Activated effector memory CD4-positive, alpha-beta T cell treated with Interleukin-2 at 50 U/mL for 16 hours (primary cell): ENCODE data around the gene MRPS7.
"Not testable (repeated sequence)": the region's sequence is repeated elsewhere in the genome, so short reads cannot be mapped to it uniquely, and the experiment has no call there.

Source experiments
- DNase-seq: peaks from one replicate; pipeline ENCODE4 v3.0.0-alpha.2; 2020

The MRPS7 gene

DNA sequence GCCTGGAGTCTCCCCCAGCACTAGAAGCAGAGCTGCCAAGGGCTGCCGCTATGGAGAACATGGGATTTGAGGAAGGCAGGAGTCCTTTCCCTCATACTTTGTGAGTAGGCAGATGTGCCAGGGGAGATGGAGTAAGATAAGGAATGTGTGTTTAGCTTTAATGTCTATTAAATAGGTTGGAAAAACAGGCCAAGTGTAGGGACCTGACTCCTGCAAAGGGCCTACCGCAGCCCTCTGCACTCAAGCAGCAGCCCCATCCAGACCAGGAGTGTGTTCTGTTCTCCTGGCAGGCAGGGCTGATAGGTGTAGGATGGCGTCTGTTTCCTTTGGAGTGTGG, 11.1 kb downstream of the MRPS7 start:
- DNase-seq: no peak

DNA sequence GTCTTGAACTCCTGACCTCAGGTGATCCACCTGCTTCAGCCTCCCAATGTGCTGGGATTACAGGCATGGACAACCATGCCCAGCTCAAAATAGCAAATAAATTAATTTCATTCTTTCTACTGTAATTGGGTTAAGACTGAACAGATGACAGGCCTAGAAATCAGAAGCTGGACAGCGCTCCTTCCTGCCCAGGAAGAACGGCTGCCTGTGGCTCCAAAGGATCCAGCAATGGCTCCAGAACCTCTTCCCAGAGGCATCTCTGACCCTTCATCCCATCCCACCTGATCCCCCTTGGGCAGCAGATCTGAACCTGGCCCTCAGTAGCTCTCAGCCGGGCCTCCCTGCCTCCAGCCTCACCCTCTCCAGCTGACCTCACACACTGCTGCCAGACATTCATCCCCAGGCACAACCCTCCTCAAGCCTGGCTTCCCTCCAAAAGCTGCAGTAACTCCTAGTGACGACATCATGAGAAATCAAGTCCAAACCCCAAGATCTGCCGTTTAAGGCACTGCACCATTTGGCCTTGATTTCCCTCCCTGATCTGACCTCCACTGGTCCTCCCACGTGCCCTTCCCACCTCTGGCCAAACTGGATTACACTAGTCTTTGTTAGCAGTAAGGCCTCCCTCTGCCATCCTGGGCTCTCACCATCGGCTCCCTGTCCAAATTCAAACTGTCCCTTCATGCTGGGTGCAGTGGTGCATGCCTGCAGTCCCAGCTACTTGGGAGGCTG, 12.5 kb downstream of the MRPS7 start:
- DNase-seq: no peak

DNA sequence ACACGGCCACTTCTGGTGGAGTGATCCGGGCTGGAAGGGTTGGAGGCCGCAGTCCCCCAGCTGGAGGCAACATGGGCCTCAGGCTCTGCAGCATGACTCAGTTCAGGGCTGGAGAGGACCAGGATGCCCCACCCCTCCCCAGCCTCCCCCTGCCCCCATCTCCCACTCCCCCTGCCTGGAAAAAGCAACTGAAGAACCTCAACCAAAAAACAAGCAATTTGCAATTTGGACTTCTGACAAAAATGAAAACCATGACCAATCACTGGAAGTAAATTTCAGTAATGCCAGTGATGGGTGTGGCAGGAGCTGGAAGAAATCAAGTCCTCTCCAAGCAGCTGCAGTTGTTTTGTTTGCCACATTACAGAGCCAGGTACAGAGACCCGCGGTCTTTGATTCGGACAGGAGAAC, 16.0 kb downstream of the MRPS7 start:
- no peak for DNase-seq

DNA sequence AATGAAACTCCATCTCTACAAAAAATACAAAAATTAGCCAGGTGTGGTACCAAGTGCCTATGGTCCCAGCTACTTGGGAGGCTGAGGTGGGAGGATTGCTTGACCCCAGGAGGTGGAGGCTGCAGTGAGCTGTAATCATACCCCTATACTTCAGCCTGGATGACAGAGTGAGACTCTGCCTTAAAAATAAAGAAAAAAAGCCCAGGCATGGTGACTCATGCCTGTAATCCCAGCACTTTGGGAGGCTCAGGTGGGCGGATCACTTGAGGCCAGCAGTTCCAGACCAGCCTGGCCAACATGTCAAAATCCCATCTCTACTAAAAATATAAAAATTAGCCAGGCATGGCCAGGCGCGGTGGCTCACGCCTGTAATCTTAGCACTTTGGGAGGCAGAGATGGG, 18.5 kb downstream of the MRPS7 start:
- not testable (repeated sequence) for DNase-seq

DNA sequence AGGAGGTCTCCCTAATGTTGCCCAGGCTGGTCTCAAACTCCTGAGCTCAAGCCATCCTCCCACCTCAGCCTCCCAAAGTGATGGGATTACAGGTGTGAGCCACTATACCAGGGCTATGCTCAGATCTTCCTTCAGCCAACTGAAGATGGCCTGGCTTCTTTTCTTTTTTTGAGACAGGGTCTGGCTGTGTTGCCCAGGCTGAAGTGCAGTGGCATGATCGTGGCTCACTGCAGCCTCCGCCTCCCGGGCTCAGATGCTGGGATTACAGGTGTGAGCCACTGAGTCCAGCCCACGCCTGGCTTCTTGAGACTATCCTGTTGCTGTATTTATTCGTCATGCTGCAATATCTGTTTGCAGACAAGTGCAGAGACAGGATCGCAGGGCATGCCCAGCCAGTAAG, 23.4 kb downstream of the MRPS7 start:
- DNase-seq: no peak

DNA sequence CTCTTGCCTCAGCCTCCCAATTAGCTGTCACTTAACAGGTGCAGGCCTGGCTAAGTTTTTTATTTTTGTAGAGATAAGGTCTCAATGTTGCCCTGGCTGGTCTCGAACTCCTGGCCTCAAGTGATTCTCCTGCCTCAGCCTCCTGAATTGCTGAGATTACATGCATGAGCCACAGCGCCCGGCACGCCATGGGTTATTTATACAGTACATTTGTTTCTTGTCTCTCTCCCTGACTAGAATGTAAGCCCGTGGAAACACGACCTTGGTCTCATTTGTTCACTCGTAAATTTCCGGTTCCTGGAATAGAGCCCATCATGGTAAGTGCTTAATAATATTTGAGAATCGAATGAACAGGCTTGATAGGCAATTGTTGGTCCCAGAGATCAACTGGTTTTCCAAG, 25.5 kb downstream of the MRPS7 start:
- DNase-seq: no peak

DNA sequence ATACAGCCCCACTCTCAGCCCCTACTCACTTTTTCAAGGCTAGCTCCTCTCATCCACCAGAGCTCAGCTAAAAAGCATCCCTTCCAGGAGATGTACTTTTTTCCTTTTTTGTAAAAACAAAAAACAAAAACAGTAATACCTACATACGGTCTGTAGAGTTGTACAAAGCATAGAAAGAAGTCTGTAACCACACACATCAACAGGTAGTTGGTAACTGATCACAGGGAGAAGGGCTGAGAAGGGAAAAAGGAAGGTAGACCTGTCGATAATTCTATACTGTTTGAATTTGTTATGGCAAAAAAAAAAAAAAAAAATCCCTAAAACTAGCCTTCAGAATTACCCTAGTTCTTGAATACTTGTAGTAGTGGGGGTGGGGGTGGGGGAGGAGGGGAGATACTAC, 26.7 kb downstream of the MRPS7 start:
- no peak for DNase-seq

DNA sequence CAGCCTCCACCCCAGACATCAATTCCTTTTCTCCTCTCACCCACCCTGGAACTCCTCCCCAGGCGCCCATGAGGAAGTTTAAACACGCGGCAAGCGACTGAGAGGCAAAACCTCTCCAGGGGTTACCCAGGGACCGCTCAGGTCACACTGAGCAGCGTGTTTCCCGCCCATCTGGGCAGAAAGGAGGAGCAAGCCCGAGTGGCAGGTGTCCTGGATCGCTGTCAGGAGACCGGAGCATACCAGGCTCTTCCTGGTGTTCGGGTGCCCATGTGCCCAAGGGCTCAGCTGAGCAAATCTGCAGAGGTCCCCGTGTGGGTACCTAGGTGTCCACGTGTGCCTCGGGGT, 27.1 kb downstream of the MRPS7 start:
- no peak for DNase-seq

DNA sequence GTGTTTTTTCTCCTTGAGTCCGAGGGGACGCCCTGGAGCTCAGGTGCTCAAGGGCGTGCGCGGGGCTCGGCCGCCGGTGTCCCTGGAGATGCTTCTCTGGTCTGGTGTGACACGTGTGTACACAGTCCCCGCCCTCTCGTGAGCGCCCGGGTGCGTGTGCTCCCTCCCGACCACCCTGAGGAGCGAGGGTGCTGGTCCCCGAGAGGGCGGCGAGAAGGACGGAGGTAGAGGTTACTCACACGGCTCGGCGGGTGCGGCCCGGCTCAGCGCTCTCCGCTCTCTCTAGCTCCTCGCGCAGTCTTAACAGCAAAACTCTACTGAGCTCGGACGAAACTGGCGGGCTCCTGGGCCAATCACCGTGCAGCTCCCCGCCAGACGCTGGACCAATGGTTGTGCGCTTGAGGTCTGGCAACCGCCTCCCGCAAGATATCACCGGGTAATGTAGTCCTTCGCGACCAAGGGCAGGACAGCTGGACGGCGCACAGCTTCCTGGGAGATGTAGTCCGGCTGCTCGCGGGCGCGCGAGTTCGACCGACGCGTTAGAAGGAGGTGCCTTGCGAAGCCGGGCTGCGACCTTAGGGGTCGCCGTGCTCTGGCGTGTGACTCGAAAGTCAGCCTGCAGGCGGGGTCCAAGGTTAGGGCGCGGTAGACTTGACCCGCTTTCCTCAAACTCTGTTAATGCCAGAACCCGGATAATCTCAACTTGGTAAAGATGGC, 27.6 kb downstream of the MRPS7 start, which contains the start of gene SLC25A19:
Gene SLC25A19 (minus strand): TSS at position 319 of the 717 bp plus-strand sequence. CDS start 2,669 bp downstream, outside the sequence.
- DNase-seq: peak; percentile 94

DNA sequence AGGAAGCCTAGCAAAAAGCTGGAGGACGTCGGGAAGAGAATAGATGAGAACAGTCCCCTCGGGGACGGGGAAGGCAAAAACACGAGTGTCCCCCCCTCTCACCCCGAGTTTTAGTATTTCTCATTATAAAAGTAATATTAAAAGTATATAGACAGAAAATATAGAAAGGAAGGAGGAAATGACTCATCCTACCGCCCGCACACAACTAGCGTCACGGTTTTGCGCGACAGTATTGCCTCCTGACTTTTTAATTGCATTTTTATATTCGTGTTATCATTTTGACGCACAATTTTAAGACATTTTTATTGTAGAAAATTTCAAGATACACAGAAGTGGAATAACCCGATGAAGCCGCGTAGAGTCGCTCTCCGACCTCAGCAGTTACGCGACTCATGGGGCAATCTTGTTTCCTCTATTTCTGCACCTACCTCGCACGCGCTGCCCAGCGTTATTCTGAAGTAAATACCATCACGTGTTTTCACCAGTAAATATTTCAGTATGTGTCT, 28.2 kb downstream of the MRPS7 start:
- no peak for DNase-seq

GRCh38 chr17:75292810-75293448, 31.2 kb downstream of the MRPS7 start:
- not testable (repeated sequence) for DNase-seq

DNA sequence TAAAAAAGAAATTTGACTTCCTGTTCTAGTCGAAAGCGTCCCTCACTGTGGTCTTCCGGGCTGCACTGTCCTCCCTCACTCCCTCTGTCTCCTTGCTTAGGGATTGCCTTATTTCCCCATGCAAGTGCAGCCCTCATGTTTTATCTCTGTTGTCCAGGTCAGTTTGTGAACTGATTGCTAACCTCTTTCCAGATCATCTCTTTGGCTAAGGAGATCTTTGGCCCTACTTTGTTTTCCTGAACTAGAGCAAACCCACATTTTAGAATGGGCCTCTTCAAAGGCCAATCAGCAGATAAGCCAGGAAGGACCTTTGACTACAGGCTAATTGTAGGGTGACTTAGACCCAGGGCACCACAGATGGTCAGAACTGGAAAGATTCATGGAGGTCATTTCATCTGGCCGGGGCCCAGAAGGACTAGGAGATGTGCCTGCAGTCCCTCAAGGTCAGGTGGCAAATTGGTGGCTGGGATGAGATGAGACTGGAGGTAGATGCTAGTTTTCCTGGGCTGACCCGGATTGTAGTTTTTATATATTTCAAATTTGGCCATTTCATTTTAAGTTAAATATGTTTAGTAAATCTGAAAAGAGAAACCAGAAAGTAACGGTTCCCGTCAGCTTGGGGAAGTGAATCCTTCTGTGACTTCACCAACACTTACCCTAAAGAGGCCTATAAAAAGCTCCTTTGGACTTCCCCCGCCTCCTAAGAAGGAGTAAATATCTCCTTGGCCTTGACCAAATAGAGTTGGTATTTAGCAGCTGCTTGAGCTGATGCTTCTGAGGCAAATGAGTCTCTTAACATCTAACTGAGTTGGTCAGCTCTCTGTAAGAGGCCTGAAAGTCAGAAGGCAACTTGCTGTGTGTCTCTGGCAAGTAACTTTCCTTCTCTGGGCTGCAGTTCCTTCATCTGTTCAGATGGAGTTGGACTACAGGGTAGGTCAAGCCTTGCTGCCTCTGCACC, 33.8 kb downstream of the MRPS7 start:
- DNase-seq: no peak

GRCh38 chr17:75300280-75300679, 38.6 kb downstream of the MRPS7 start:
- no peak for DNase-seq

DNA sequence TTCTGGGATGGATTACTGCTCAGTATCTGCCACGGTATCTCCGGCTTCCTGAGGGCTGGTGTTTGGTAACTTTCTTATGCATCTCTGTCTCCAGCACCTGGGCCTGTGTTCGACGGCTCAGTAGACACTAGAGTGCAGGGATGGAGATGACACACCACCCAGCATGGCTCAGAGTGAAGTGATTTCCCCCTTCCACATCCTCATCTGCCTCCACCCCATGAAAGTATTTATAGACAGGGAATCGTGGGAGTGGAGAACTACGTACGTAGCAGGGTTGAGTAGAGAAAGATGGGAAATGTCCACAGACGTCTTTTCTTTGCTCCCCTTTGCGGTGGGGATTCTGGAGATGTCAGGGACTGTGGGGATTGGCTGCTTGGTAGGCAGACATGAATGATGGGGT, 39.4 kb downstream of the MRPS7 start:
- DNase-seq: no peak

DNA sequence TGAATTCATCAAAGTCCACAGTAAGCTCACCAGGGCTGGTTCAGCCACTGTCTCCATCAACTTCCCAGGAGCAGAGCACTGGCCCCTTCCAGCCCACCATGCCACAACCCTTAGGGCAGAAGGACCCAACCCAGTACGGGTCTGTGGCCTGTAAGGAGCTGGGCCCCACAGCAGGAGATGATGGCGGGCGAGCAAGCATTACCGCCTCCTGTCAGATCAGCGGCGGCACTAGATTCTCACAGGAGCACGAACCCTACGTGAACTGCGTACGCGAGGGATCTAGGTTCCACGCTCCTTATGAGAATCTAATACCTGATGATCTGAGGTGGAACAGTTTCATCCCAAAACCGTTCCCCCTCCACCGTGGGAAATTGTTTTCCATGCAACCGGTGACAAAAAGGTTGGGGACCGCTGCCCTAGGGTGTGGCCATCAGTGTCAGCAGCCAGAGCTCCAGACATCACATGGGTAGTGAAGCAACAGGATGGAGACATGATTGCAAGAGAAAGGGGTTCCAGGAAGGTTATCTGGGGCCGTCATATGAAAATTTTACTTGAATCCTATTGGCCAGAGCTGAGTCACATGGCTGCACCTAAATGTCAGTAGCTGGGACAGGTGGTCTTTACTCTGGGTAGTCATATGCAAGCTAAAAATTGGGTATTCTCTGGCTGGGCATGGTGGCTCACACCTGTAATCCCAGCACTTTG, 40.0 kb downstream of the MRPS7 start:
- no peak for DNase-seq

- DNase-seq: no peak
Observed at GRCh38 chr17:75307957-75308731, 46.5 kb downstream of the MRPS7 start.

- no peak for DNase-seq
Observed at GRCh38 chr17:75308732-75309629, 47.3 kb downstream of the MRPS7 start.

DNA sequence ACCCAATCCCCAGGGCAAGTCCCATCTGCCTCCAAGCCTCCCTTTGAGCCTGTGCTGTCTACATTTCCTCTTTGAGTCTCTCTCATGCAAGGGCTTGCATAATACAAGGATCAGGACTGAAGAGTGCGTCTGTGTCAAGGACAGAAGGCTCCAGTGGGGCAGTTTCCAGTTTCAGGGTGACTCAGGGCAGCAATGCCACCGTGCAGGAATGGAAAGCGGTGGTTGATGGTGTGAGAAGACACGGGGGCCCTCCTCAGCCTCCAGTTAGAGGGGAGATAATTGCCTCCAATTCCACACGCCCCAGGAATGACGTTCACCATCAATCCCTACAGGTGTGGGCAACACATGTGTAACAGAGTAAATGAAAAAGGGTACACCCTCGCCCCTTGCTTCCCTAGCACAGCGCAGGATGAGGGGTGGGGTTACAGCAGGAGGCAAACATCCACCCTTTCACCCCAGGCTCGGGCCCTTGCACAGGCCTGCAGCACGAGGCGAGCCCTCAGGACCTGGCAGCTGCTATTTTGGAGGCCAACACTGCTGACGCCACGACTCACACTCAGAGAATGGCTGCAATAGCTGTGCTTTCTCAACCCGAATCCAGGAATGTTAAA, 52.4 kb downstream of the MRPS7 start:
- DNase-seq: no peak

DNA sequence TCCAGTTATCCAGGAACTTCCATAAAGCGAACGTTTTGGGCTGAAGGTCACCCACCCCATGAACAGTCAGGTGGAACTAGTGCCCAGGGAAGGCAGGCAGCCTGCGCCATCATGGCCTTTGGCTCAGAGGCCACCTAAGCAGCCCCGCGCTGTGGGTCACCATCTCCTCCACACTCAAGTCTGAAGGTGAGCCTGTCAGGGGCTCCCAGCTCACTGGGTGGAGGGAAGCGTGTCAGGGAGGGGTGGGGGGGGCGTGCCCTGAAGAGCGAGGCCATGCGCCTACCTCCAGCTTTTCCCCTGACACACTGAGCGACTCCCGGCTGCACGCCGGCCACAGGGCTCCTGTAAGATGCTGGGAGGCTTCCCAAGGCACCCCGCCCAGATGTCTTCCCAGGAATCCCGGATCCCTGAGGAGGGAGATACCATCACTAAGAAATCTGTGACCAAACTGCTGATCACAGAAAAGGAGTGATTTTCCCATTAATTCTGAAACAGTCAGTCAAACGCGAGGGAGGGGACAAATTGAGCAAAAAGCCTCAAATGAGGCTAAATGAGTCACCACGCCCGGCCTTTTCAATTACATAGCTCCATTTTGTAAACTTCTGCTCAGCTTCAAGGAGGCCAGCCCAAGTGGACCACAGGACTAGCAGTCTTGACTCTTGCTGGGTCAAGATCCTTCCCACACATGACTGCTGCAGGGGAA, 54.0 kb downstream of the MRPS7 start:
- DNase-seq: no peak
